Measurements from ENCODE around the gene PTPRD.

Gene PTPRD

DNA sequence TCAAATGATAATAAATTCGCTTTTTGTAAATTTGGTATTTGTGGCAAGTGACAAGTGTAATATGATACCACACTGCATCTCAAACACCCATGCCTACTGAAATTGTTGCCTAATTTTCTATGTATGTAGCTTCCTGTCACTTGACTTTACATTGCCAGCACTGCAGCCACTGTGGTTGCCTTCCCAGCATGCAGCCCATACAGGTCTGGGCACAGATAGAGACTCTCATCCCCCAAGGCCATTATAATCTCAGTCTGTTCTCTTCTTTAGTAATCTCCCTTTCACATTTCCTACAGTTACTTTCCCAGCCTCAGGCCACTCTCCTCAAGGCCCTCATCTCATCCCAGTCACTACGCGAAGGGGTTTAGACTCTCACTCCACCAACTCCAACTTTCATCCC, 1200.6 kb downstream of the PTPRD start:
- DNase-seq (ENCODE audit: extremely low spot score) = no peak
- TF ChIP-seq CTCF (IDR thresholded peaks at IDR 0.05; ENCODE audit: control extremely low read depth, extremely low read depth, low read depth, missing control alignments) = no peak
- CTCF ChIA-PET = no interaction called here
- POLR2A ChIA-PET = no interaction called here

GRCh38 chr9:9410736-9411135, 1202.1 kb downstream of the PTPRD start:
- ChIA-PET CTCF (no interaction called here), POLR2A (no interaction called here)
- TF ChIP-seq CTCF (IDR thresholded peaks at IDR 0.05; ENCODE audit: control extremely low read depth, extremely low read depth, low read depth, missing control alignments) = no peak
- no peak for DNase-seq (ENCODE audit: extremely low spot score)

DNA sequence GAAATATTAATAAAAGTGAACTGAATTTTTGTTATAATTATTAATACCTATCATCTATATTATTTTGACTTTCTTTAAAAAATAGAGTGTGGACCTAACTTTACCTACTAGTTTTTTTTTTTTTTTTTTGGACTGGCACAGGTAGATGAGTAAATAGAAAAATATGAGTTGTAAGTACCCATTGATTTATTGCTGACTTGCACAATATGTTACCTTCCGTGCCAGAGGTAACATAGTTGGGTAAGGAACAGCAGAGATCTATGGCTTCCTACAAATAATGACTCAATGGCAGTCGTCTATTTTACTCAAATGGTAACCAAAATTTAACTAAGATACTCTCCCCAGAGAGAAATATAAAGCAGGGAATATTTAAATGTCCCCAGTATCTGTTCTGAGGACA, 1212.8 kb downstream of the PTPRD start:
- DNase-seq (ENCODE audit: extremely low spot score) = no peak
- CTCF ChIA-PET = no interaction called here
- POLR2A ChIA-PET = no interaction called here
- no peak for TF ChIP-seq CTCF (IDR thresholded peaks at IDR 0.05; ENCODE audit: control extremely low read depth, extremely low read depth, low read depth, missing control alignments)

DNA sequence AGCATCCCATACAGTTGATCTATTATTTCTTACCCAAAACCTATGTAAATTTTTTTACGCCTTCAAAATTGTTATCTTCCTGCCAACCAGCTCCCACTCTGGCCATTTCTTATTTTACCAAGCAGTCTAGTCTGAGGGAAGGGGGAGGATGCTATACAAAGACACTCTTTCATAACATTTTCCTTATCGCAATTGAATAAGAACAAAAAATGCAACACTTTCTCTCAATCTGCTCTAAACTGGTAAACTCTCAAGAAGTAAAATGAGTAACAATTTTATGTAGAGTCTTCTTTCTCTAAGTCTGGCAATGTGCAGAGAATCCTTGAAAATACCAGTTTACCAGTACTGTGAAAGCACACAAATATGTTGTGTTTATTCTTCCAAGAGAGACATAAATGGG, 1216.3 kb downstream of the PTPRD start:
- no peak for DNase-seq (ENCODE audit: extremely low spot score)
- ChIA-PET CTCF (no interaction called here), POLR2A (no interaction called here)
- TF ChIP-seq CTCF (IDR thresholded peaks at IDR 0.05; ENCODE audit: control extremely low read depth, extremely low read depth, low read depth, missing control alignments) = no peak

GRCh38 chr9:9395539-9395938, 1217.3 kb downstream of the PTPRD start:
- TF ChIP-seq CTCF (IDR thresholded peaks at IDR 0.05; ENCODE audit: control extremely low read depth, extremely low read depth, low read depth, missing control alignments) = no peak
- POLR2A ChIA-PET = no interaction called here
- DNase-seq (ENCODE audit: extremely low spot score) = no peak
- CTCF ChIA-PET = no interaction called here

DNA sequence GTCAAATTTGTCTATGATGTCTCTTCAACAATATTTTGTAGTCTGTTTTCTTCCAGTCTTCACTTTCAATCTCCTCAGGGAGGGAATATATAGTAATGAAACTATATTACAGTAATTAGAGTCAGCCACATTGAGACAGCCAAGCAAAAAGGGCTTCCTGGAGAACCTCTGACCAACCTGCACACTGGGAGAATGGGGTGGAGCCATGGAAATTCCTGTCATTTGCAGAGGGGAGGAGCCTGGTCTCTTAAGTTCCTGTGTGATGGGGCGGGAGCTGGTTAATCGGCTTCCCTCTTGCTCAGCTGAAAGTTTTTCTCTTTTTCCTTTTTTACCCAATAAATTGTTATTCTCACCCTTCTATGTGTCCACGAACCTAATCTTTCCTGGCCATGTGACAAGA, 1220.0 kb downstream of the PTPRD start:
- DNase-seq (ENCODE audit: extremely low spot score) = no peak
- no peak for TF ChIP-seq CTCF (IDR thresholded peaks at IDR 0.05; ENCODE audit: control extremely low read depth, extremely low read depth, low read depth, missing control alignments)
- CTCF ChIA-PET = interaction anchor here (0.9 kb wide), 1 partner anchor 16 kb away, joined by 3 read pairs; no protein-coding TSS in a partner anchor
- POLR2A ChIA-PET = no interaction called here

DNA sequence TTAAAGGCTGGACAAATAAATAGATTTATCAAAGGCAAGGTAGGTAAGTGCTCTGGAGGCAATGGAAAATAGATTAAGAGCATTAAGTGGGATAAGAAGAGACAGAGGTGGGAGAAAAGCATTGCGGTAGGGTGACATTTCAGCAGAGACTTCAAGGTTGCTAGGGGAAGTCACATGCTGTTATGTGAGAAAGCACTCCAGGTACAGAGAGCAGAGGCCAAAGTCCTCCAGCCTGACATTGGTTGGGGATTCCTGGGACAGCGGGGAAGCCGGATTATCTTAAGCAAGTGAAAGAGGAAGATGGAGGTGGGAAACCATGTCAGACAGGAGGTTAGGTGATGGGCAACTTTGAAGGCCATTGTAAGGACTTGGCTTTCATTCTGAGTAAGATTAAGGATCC, 1222.9 kb downstream of the PTPRD start:
- no peak for TF ChIP-seq CTCF (IDR thresholded peaks at IDR 0.05; ENCODE audit: control extremely low read depth, extremely low read depth, low read depth, missing control alignments)
- no peak for DNase-seq (ENCODE audit: extremely low spot score)
- CTCF ChIA-PET = no interaction called here
- POLR2A ChIA-PET = no interaction called here
